Stimulated activated CD4-positive, alpha-beta T cell treated with anti-CD3 and anti-CD28 coated beads, Interleukin-1b, Interleukin-23, amount 100 ng/mL, for 4 hours (primary cell): ENCODE measurements around the gene CCND1.
A peak's percentile ranks its signal among the peaks of the same experiment; 100 is the strongest.
"Not testable (repeated sequence)": the region's sequence is repeated elsewhere in the genome, so short reads cannot be mapped to it uniquely, and the experiment has no call there.

Source experiments
- DNase-seq, 2 donors: peaks; one replicate each; pipeline ENCODE4 v3.0.0-alpha.2; 2020; ENCODE audit warnings: low read depth in 2 of 2

Gene CCND1

GRCh38 chr11:69617682-69618081 lies 23.3 kb upstream of the CCND1 start:
- DNase-seq, result no peak

DNA sequence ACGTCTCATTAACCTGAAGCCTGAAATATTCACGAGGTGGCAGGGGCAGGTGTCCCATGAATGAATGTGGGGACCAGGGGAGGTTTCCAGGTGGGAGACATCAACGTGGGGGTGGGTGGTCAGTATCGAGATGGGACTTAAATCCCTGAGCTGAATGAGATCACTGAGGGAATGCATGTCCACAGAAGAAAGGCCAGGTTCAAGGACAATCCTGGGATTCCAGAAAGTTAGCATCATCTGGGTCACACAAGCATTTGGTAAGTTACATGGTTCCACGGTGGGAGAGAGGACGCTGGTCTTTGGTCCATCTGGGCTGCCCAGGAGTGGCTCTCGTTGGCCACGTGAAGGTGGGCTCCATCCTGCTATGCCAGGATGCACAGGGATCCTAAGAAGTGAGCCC lies 22.7 kb upstream of the CCND1 start:
- DNase-seq, result no peak

DNA sequence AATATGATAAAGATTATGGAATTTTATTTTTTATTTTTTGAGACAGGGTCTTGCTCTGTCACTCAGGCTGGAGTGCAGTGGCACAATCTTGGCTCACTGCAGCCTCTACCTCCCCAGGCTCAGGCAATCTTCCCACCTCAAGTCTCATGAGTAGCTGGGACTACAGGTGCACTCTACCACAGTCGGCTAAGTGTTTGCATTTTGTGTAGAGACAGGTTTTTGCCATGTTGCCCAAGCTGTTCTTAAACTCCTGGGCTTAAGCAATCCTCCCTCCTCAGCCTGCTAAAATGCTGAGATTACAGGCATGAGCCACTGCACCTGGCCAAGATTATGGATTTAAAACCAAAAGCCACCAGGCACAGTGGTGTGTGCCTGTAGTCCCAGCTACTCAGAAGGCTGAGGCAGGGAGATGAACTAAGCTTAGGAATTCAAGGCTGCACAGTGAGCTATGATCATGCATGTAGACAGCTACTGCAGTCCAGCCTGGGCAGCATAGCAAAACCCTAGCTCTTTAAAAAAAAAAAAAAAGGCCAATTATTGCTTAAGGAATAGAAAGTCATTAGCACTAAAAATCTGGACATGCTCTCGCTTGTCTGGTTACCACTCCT lies 20.2 kb upstream of the CCND1 start:
- no peak for DNase-seq

GRCh38 chr11:69622097-69622681 lies 18.8 kb upstream of the CCND1 start:
- DNase-seq, result not testable (repeated sequence)

- no peak for DNase-seq
Measured at GRCh38 chr11:69624293-69624692, 16.7 kb upstream of the CCND1 start.

GRCh38 chr11:69625476-69625875 lies 15.5 kb upstream of the CCND1 start:
- DNase-seq, result no peak

- DNase-seq, result no peak
Measured at GRCh38 chr11:69627551-69627950, 13.4 kb upstream of the CCND1 start.

DNA sequence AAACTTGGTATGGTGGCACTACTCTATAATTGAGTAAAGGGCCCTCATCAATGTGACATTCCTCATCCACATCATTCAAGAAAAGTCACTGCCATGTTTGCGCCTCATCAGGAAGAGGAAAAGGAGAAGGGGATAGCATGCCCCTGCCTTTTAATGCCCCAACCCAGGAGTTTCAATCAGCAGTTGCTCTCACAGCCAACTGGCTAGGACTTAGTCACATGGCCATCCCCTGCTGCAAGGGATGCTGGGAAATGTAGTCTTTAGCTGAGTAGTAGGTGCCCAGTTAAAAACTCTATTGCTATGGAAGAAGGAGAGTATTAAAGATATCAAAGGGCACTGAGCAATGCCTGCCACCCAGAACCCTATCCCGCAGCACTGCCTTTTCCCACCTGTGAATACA lies 10.9 kb upstream of the CCND1 start:
- no peak for DNase-seq

DNA sequence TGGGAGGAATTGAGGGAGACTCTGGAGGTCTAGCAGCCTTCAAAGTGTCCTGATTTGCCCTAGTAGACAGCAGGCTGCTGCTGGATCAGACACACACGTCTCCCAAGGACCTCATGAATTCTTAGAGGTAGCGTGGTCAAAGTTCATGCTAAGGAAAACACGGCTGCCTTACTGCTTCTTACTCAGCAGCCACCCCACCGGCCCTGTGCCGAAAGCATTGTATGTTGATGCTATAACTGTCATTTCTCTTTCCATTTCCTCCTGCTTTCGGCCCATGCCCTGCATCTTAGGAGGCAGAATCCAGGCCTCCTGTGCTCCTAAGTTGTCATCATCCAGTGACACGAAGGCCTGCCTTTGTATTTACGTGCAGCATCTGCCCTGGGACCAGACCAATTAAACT lies 10.5 kb upstream of the CCND1 start:
- no peak for DNase-seq

DNA sequence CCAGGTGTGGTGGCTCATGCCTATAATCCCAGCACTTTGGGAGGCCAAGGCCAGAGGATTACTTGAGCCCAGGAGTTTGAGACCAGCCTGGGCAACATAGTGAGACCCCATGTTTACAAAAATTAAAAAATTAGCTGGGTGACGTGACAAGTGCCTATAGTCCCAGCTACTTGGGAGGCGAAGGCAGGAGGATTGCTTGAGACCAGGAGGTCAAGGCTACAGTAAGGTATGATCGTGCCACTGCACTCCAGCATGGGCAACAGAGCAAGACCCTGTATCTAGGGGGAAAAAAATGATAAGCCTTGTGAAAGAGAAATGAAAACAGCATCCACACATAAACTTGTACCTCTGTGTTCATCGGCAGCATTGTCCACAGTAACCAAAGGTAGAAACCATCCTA lies 8.1 kb upstream of the CCND1 start:
- DNase-seq, result no peak

DNA sequence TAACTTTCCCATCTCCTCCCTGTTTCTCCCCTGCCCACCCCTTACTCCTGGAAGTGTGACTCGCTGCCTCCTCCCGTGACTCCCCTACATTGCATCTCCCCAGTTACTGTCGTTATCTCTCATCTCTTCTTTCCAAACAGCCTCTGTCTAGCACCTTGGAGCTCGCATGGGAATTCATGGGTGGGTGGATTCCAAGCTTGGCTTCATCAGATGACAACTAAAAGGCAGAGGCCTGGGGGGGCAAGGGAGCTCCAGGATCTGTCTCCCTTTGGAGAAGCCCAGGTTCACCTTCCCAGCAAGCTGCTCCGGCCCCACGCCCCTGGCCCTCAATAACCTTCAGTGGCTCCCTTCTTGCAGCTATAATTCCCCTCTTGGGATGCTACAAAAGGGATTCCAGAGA lies 6.9 kb upstream of the CCND1 start:
- DNase-seq, result no peak

GRCh38 chr11:69634590-69634989 lies 6.4 kb upstream of the CCND1 start:
- DNase-seq, result no peak

GRCh38 chr11:69635195-69635594 lies 5.8 kb upstream of the CCND1 start:
- no peak for DNase-seq

DNA sequence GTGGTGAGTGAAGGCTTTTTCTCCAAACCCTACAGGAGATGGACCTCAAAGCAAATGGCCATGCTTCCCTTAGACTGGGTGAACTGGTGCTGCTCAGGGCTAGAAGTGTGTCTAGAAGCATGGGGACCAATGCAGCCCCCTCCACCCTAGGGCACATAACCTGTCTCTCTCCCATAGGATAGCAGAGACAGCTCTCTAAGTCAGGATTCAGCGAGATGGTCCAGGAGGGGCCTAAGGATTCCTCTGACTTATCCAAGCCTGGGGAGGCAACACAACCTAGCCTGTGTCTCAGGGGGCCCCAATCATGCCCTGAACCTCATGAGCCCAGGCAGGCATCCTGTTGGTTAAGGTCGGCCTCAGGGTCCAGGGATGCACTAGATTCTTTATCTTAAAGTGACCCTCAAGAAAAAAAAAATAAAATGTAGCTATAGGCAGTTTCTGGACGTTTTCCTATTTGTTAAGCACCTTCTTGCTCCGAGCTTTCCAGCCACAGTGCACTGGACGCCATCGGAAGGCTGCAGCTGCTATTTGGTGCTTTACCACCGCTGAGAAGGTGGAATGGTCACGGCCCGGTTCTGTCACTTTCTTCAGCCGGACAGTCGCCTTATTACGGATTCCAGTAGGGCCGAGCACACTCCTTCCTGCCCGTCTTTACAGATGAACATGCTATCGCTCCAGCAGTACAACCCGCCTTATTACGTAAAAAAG lies 5.0 kb upstream of the CCND1 start:
- no peak for DNase-seq

GRCh38 chr11:69636512-69637197 lies 4.3 kb upstream of the CCND1 start:
- no peak for DNase-seq

GRCh38 chr11:69637198-69637940 lies 3.6 kb upstream of the CCND1 start:
- DNase-seq, result no peak

GRCh38 chr11:69637941-69638871 lies 2.8 kb upstream of the CCND1 start:
- DNase-seq, result no peak

DNA sequence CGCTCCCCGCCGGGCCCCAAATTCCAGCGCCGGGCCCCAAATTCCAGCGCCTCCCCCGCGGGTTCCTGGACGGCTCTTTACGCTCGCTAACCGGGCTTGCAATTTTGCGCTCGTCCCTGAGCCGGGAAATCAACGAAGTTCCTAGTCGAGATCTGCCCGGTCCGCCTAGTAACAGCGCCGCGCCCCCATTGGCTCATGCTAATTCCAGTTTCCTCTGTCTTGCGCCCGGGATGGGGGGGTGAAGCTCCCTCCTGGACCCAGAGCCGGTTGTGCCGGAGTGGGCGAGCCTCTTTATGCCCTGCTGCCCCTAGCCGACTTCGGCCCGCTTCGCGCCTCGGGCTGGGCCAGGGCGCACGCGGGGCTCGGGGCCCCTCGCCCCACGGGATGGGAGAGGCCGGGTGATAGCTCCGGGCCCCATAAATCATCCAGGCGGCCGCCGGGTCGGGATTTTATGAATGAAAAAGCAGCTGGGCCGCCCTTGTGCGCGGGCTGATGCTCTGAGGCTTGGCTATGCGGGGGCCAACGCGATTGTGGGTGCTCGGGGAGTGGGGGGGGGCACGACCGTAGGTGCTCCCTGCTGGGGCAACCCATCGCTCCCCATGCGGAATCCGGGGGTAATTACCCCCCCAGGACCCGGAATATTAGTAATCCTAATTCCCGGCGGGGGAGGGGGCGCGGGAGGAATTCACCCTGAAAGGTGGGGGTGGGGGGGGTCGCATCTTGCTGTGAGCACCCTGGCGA lies 1.8 kb upstream of the CCND1 start:
- DNase-seq, result peak in 1 of 2 donors; percentile 21

- no peak for DNase-seq
Measured at GRCh38 chr11:69639831-69640230, 1.1 kb upstream of the CCND1 start.

GRCh38 chr11:69640260-69640994 lies 529 bp upstream of the CCND1 start:
- DNase-seq, result no peak
